ENCODE measurements around the gene MVK. TPM values are rescaled to one million over a fixed set of nuclear protein-coding genes. Genes with fewer than 3 reads are reported as not detected.

MVK gene
- total RNA-seq, 4 donors from 2014 or later = 3.2 to 14.2 (median 9.1) TPM

- DNase-seq (no peak), ATAC-seq (no peak)
- Histone ChIP-seq H3K36me3 (peaks cover 0 to 61% of the 10 kb centered on the region in 2 donors), H3K4me1 (no peaks in the 10 kb centered on the region), H3K9me3 (no peaks in the 10 kb centered on the region), H3K4me3 (no peak overlapping the region), H3K27me3 (no peaks in the 10 kb centered on the region), H3K27ac (no peak overlapping the region)
- intact Hi-C loops (cut with DNase I; ENCODE audit: low total_unique reads) = no loop called here
- in situ Hi-C loops (cut with MboI; ENCODE audit: low sequenced_read_pairs in 4 of 4) = no loop called here
- no peak for TF ChIP-seq POLR2A (IDR thresholded peaks at IDR 0.05)
- TF ChIP-seq CTCF (IDR thresholded peaks at IDR 0.05 in 4 of 5, conservative IDR thresholded peaks at IDR 0.05 in 1 of 5) = no peak
Measured at GRCh38 chr12:109534456-109534855, 39.1 kb upstream of the MVK start.

GRCh38 chr12:109535231-109535862 is 38.2 kb upstream of the MVK start:
- intact Hi-C loops (cut with DNase I; ENCODE audit: low total_unique reads) (no loop called here), in situ Hi-C loops (cut with MboI; ENCODE audit: low sequenced_read_pairs in 4 of 4) (no loop called here)
- H3K4me3 ChIP-seq = no peak overlapping the region
- H3K27ac ChIP-seq = no peak overlapping the region
- DNase-seq (no peak), ATAC-seq (no peak)
- peaks cover 0 to 52% of the 10 kb centered on the region in 2 donors for H3K36me3 ChIP-seq
- H3K27me3 ChIP-seq = no peaks in the 10 kb centered on the region
- no peaks in the 10 kb centered on the region for H3K9me3 ChIP-seq
- no peaks in the 10 kb centered on the region for H3K4me1 ChIP-seq
- TF ChIP-seq CTCF (IDR thresholded peaks at IDR 0.05 in 4 of 5, conservative IDR thresholded peaks at IDR 0.05 in 1 of 5) = no peak
- no peak for TF ChIP-seq POLR2A (IDR thresholded peaks at IDR 0.05)

GRCh38 chr12:109535863-109536250 is 37.7 kb upstream of the MVK start:
- TF ChIP-seq CTCF (IDR thresholded peaks at IDR 0.05 in 4 of 5, conservative IDR thresholded peaks at IDR 0.05 in 1 of 5) (no peak), POLR2A (IDR thresholded peaks at IDR 0.05) (no peak)
- H3K4me1 ChIP-seq = no peaks in the 10 kb centered on the region
- no peaks in the 10 kb centered on the region for H3K9me3 ChIP-seq
- no peak for DNase-seq
- H3K27ac ChIP-seq = no peak overlapping the region
- no peaks in the 10 kb centered on the region for H3K27me3 ChIP-seq
- in situ Hi-C loops (cut with MboI; ENCODE audit: low sequenced_read_pairs in 4 of 4) = no loop called here
- intact Hi-C loops (cut with DNase I; ENCODE audit: low total_unique reads) = no loop called here
- peaks cover 0 to 47% of the 10 kb centered on the region in 2 donors for H3K36me3 ChIP-seq
- no peak for ATAC-seq
- no peak overlapping the region for H3K4me3 ChIP-seq

- Histone ChIP-seq H3K27ac (no peak overlapping the region), H3K4me3 (no peak overlapping the region), H3K36me3 (peaks cover 0 to 34% of the 10 kb centered on the region in 2 donors), H3K27me3 (no peaks in the 10 kb centered on the region), H3K9me3 (no peaks in the 10 kb centered on the region), H3K4me1 (no peaks in the 10 kb centered on the region)
- intact Hi-C loops (cut with DNase I; ENCODE audit: low total_unique reads) (no loop called here), in situ Hi-C loops (cut with MboI; ENCODE audit: low sequenced_read_pairs in 4 of 4) (no loop called here)
- DNase-seq (no peak), ATAC-seq (no peak)
- TF ChIP-seq POLR2A (IDR thresholded peaks at IDR 0.05) (no peak), CTCF (IDR thresholded peaks at IDR 0.05 in 4 of 5, conservative IDR thresholded peaks at IDR 0.05 in 1 of 5) (no peak)
Measured at GRCh38 chr12:109537136-109537535, 36.5 kb upstream of the MVK start.

Data from gastrocnemius medialis (tissue), 4 donors.